Mesendoderm (in vitro differentiated cells): ENCODE results near the gene SEMA4F.

Experiments
- DNase-seq: peaks from one replicate; pipeline ENCODE4 v3.0.0; 2013
- H2AK5ac ChIP-seq: 2 replicates; pipeline ENCODE4 v1.6.1; 2013; ENCODE audit warnings: low read length, inconsistent platforms
- H2BK120ac ChIP-seq: 2 replicates; pipeline ENCODE4 v1.6.1; 2013; ENCODE audit warnings: low read depth, mild to moderate bottlenecking, low read length, moderate library complexity, mixed read lengths
- H2BK15ac ChIP-seq: replicated peaks from 2 replicates; pipeline ENCODE4 v1.6.1; 2013; ENCODE audit warnings: low read depth, mild to moderate bottlenecking, moderate library complexity
- H2BK5ac ChIP-seq: 2 replicates; pipeline ENCODE4 v1.6.1; 2013; ENCODE audit warnings: low read length, inconsistent platforms
- H3K18ac ChIP-seq: 2 replicates; pipeline ENCODE4 v1.6.1; 2013; ENCODE audit warnings: mild to moderate bottlenecking, low read length, mixed read lengths
- H3K23ac ChIP-seq: one replicate; pipeline ENCODE4 v1.6.1; 2013; ENCODE audit warnings: low read length
- H3K27ac ChIP-seq: 2 replicates; pipeline ENCODE4 v1.5.1; 2013; ENCODE audit warnings: low read depth, mild to moderate bottlenecking, inconsistent platforms, low read length, moderate library complexity
- H3K27me3 ChIP-seq: 2 replicates; pipeline ENCODE4 v1.6.1; 2013; ENCODE audit warnings: low read length, control low read depth, mild to moderate bottlenecking, inconsistent platforms; ENCODE audit not compliant: insufficient read depth, poor library complexity
- H3K36me3 ChIP-seq: 2 replicates; pipeline ENCODE4 v1.6.1; 2013; ENCODE audit warnings: low read length, inconsistent platforms; ENCODE audit not compliant: control insufficient read depth, insufficient read depth
- H3K4ac ChIP-seq: one replicate; pipeline ENCODE4 v1.6.1; 2013; ENCODE audit warnings: low read depth, mild to moderate bottlenecking, low read length, moderate library complexity
- H3K4me1 ChIP-seq: 2 replicates; pipeline ENCODE4 v1.6.1; 2013; ENCODE audit warnings: low read depth, low read length, inconsistent platforms; ENCODE audit not compliant: control insufficient read depth
- H3K4me2 ChIP-seq: 2 replicates; pipeline ENCODE4 v1.6.1; 2013; ENCODE audit warnings: low read length
- H3K4me3 ChIP-seq: 2 replicates; pipeline ENCODE4 v1.5.1; 2013; ENCODE audit warnings: mild to moderate bottlenecking, low read length
- H3K56ac ChIP-seq: one replicate; pipeline ENCODE4 v1.6.1; 2013; ENCODE audit warnings: low read length
- H3K79me1 ChIP-seq: 2 replicates; pipeline ENCODE4 v1.6.1; 2013; ENCODE audit warnings: low read length, inconsistent platforms
- H3K79me2 ChIP-seq: 2 replicates; pipeline ENCODE4 v1.6.1; 2013; ENCODE audit warnings: mild to moderate bottlenecking, low read length; ENCODE audit not compliant: control insufficient read depth, insufficient read depth
- H3K9ac ChIP-seq: 2 replicates; pipeline ENCODE4 v1.6.1; 2013; ENCODE audit warnings: low read length, inconsistent platforms
- H4K5ac ChIP-seq: one replicate; pipeline ENCODE4 v1.6.1; 2013; ENCODE audit warnings: low read length
- H4K8ac ChIP-seq: one replicate; pipeline ENCODE4 v1.6.1; 2013; ENCODE audit warnings: low read depth, mild to moderate bottlenecking, control low read depth, low read length, moderate library complexity
- WGBS: extraction: QIAGEN DNeasy Blood & Tissue Kit; methylation state at CpG from one replicate; pipeline ENCODE4 v1.1.7; 2013; ENCODE audit warnings: low lambda C conversion rate, missing lambda C conversion rate; ENCODE audit not compliant: insufficient coverage; ENCODE audit errors: extremely low coverage; 5-methylcytosine and 5-hydroxymethylcytosine counted together

SEMA4F gene

GRCh38 chr2:74693668-74694067 lies 39.6 kb downstream of the SEMA4F start:
- no CpG with 5 or more reads among the region's 1 CpG for WGBS

DNA sequence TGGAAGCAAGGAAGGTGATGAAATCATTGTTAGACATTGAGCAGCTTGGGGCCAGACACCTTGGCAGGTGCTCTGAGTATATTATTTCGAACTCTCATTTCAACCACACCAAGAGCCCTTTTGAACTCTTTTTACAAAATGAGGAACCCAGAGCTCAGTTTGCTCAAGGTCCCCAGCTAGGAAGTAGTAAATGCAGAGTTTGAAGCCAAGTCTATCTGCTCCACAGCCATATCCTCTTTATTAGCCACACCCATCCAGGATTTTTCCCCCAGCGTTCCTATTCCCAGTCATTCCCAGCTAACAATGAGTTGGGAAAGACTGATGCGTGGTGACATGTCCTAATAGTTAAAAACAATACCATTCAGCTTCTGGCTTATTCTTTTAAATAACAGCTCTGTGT lies 40.2 kb downstream of the SEMA4F start:
- H2BK120ac ChIP-seq = no peak overlapping the region
- H3K79me1 ChIP-seq = no peaks in the 10 kb centered on the region
- no peak overlapping the region for H3K18ac ChIP-seq
- H3K4me2 ChIP-seq = no peak overlapping the region
- H2AK5ac ChIP-seq = no peak overlapping the region
- H2BK15ac ChIP-seq = no peak overlapping the region
- H3K4me3 ChIP-seq = no peak overlapping the region
- H4K5ac ChIP-seq = no peak overlapping the region
- H3K27me3 ChIP-seq = no peaks in the 10 kb centered on the region
- no peaks in the 10 kb centered on the region for H3K36me3 ChIP-seq
- no peak overlapping the region for H3K56ac ChIP-seq
- DNase-seq = no peak
- H3K9ac ChIP-seq = no peak overlapping the region
- no peaks in the 10 kb centered on the region for H3K4me1 ChIP-seq
- H3K27ac ChIP-seq = no peak overlapping the region
- H3K79me2 ChIP-seq = no peaks in the 10 kb centered on the region
- no peak overlapping the region for H3K23ac ChIP-seq
- no peak overlapping the region for H2BK5ac ChIP-seq
- no peak overlapping the region for H4K8ac ChIP-seq
- H3K4ac ChIP-seq = no peak overlapping the region
- no CpG with 5 or more reads among the region's 3 CpGs for WGBS

More at GRCh38 chr2:74693668-74694067, 39.6 kb downstream of the SEMA4F start:
- Histone ChIP-seq H4K5ac (no peak overlapping the region), H2AK5ac (no peak overlapping the region), H3K36me3 (no peaks in the 10 kb centered on the region), H3K9ac (no peak overlapping the region), H3K4ac (no peak overlapping the region), H2BK120ac (no peak overlapping the region), H3K4me1 (no peaks in the 10 kb centered on the region), H3K79me2 (no peaks in the 10 kb centered on the region), H3K27me3 (no peaks in the 10 kb centered on the region), H3K23ac (no peak overlapping the region), H3K4me3 (no peak overlapping the region), H3K56ac (no peak overlapping the region), H3K18ac (no peak overlapping the region), H4K8ac (no peak overlapping the region), H2BK15ac (no peak overlapping the region), H3K79me1 (no peaks in the 10 kb centered on the region), H2BK5ac (no peak overlapping the region), H3K4me2 (no peak overlapping the region), H3K27ac (no peak overlapping the region)
- no peak for DNase-seq

- Histone ChIP-seq H2BK5ac (no peak overlapping the region), H4K8ac (no peak overlapping the region), H3K27me3 (no peaks in the 10 kb centered on the region), H2BK15ac (no peak overlapping the region), H2BK120ac (no peak overlapping the region), H2AK5ac (no peak overlapping the region), H3K4me3 (no peak overlapping the region), H3K4me2 (no peak overlapping the region), H3K9ac (no peak overlapping the region), H3K18ac (no peak overlapping the region), H3K79me1 (no peaks in the 10 kb centered on the region), H3K56ac (no peak overlapping the region), H3K23ac (no peak overlapping the region), H3K4me1 (no peaks in the 10 kb centered on the region), H4K5ac (no peak overlapping the region), H3K27ac (no peak overlapping the region), H3K79me2 (no peaks in the 10 kb centered on the region), H3K36me3 (no peaks in the 10 kb centered on the region), H3K4ac (no peak overlapping the region)
- no peak for DNase-seq
- no CpG with 5 or more reads among the region's 4 CpGs for WGBS
Observed at GRCh38 chr2:74695663-74696062, 41.6 kb downstream of the SEMA4F start.

GRCh38 chr2:74696829-74697228 lies 42.8 kb downstream of the SEMA4F start:
- H3K56ac ChIP-seq = no peak overlapping the region
- peaks cover 4% of the 10 kb centered on the region for H3K4me1 ChIP-seq
- no peak overlapping the region for H4K8ac ChIP-seq
- H4K5ac ChIP-seq = no peak overlapping the region
- H3K9ac ChIP-seq = no peak overlapping the region
- no peak overlapping the region for H2AK5ac ChIP-seq
- H2BK15ac ChIP-seq = no peak overlapping the region
- no peak overlapping the region for H3K4me2 ChIP-seq
- no peaks in the 10 kb centered on the region for H3K27me3 ChIP-seq
- no peak overlapping the region for H3K23ac ChIP-seq
- H2BK5ac ChIP-seq = no peak overlapping the region
- H3K79me2 ChIP-seq = no peaks in the 10 kb centered on the region
- no peaks in the 10 kb centered on the region for H3K36me3 ChIP-seq
- H3K4me3 ChIP-seq = no peak overlapping the region
- DNase-seq = no peak
- no peak overlapping the region for H3K4ac ChIP-seq
- no peak overlapping the region for H3K18ac ChIP-seq
- no peak overlapping the region for H2BK120ac ChIP-seq
- H3K27ac ChIP-seq = no peak overlapping the region
- WGBS = no CpG with 5 or more reads among the region's 2 CpGs
- no peaks in the 10 kb centered on the region for H3K79me1 ChIP-seq

DNA sequence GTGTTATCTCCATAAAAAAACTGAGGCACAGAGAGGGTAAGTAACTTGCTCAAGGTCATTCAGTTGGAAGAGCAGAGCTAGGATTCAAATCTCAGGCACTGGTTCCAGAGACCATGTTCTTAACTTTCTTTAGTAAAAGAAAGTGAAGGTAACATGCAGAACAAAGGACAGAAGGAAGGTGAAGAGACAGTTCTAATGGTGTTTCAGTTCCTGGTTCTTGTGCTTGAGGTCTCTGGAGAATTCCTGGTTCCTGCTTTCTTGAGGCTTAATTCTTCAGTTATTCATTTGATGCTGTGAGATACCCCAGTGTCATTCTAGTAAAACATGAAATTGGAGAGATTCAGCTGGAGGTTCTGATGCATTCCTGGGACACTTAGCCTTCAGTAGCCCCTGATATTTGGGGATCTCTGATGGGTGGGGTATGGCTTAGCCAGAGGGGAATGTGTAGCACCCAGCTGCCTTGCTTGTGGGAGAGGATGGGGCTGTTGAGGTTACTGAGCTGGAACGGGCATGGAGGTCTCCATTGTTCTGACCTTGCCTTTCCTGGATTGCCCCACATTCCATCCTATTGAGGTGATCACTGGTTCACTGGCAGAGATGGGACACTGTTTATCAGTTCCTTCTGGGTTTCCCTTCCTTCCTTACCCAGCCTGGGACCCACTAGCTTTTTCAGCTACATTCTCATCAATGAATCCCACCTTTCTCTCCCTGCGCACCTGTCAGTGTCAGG lies 46.8 kb downstream of the SEMA4F start:
- no peak overlapping the region for H3K18ac ChIP-seq
- H3K4ac ChIP-seq = no peak overlapping the region
- H2AK5ac ChIP-seq = no peak overlapping the region
- H4K5ac ChIP-seq = no peak overlapping the region
- WGBS = no CpG with 5 or more reads among the region's 2 CpGs
- no peak for DNase-seq
- H2BK5ac ChIP-seq = no peak overlapping the region
- no peaks in the 10 kb centered on the region for H3K79me1 ChIP-seq
- no peak overlapping the region for H2BK15ac ChIP-seq
- no peak overlapping the region for H3K4me3 ChIP-seq
- H3K79me2 ChIP-seq = no peaks in the 10 kb centered on the region
- no peak overlapping the region for H3K56ac ChIP-seq
- peaks cover 4% of the 10 kb centered on the region for H3K4me1 ChIP-seq
- H3K23ac ChIP-seq = no peak overlapping the region
- H2BK120ac ChIP-seq = no peak overlapping the region
- H3K4me2 ChIP-seq = no peak overlapping the region
- no peak overlapping the region for H3K27ac ChIP-seq
- H3K9ac ChIP-seq = no peak overlapping the region
- no peaks in the 10 kb centered on the region for H3K36me3 ChIP-seq
- H4K8ac ChIP-seq = no peak overlapping the region
- no peaks in the 10 kb centered on the region for H3K27me3 ChIP-seq
